GM10248 (cell line): ENCODE data around the gene NFYA.

Source experiments
- CTCF ChIA-PET: fragments of 300-600 bp; sonication (Branson Sonifier 250); formaldehyde crosslinking; extraction: SDS; loops from one replicate; lab custom pipeline; 2021; ENCODE audit warnings: antibody characterized with exemption; lab: Yijun Ruan, JAX
- POLR2A ChIA-PET: fragments of 350-650 bp; sonication (Branson Sonifier 250); formaldehyde crosslinking; extraction: SDS; loops from one replicate; lab custom pipeline; 2020; ENCODE audit warnings: antibody characterized with exemption; lab: Yijun Ruan, JAX
- DNase-seq: peaks from one replicate; pipeline ENCODE4 v3.0.0; 2012; ENCODE audit errors: extremely low spot score
- CTCF ChIP-seq: IDR thresholded peaks from 2 replicates; pipeline ENCODE4 v1.5.1; 2012; ENCODE audit warnings: mild to moderate bottlenecking, low read depth; ENCODE audit errors: extremely low read depth, missing control alignments, control extremely low read depth

The NFYA gene

GRCh38 chr6:41049955-41050354 is 22.8 kb upstream of the NFYA start:
- no peak for DNase-seq
- ChIA-PET POLR2A (no interaction called here), CTCF (interaction anchor here (0.9 to 9.9 kb wide), 4 partner anchors 7 to 51 kb away, joined by 3 to 85 read pairs (median 4); partner anchors contain the start of genes TSPO2 and UNC5CL)
- TF ChIP-seq CTCF = no peak

- ChIA-PET CTCF (interaction anchor here (1.6 to 9.9 kb wide), 2 partner anchors 8 to 22 kb away, joined by 4 to 85 read pairs; partner anchors contain the start of genes TSPO2 and UNC5CL), POLR2A (no interaction called here)
- no peak for TF ChIP-seq CTCF
- no peak for DNase-seq
Observed at GRCh38 chr6:41050536-41050935, 22.2 kb upstream of the NFYA start.

- DNase-seq = no peak
- no peak for TF ChIP-seq CTCF
- POLR2A ChIA-PET = no interaction called here
- CTCF ChIA-PET = interaction anchor here (0.7 to 9.9 kb wide), 3 partner anchors 9 to 25 kb away, joined by 3 to 85 read pairs (median 4); partner anchors contain the start of genes TSPO2 and UNC5CL
Observed at GRCh38 chr6:41051873-41052272, 20.9 kb upstream of the NFYA start.

GRCh38 chr6:41053041-41053440 is 19.7 kb upstream of the NFYA start, which contains the start of gene APOBEC2:
APOBEC2 (plus strand) TSS chr6:41053202; CDS start chr6:41053348, 146 bp downstream.
- POLR2A ChIA-PET = no interaction called here

GRCh38 chr6:41054511-41054910 is 18.3 kb upstream of the NFYA start:
- POLR2A ChIA-PET = no interaction called here
- TF ChIP-seq CTCF = no peak
- CTCF ChIA-PET = interaction anchor here (1.1 to 9.9 kb wide), 7 partner anchors 10 to 27 kb away, joined by 3 to 85 read pairs (median 5); partner anchors contain the start of genes TSPO2 and UNC5CL
- DNase-seq = no peak

More at GRCh38 chr6:41053041-41053440, 19.7 kb upstream of the NFYA start, which contains the start of gene APOBEC2:
- CTCF ChIA-PET = interaction anchor here (0.9 to 9.9 kb wide), 5 partner anchors 10 to 26 kb away, joined by 3 to 85 read pairs (median 4); partner anchors contain the start of genes TSPO2 and UNC5CL
- no peak for DNase-seq
- TF ChIP-seq CTCF = no peak

GRCh38 chr6:41055149-41055548 is 17.6 kb upstream of the NFYA start:
- no peak for TF ChIP-seq CTCF
- POLR2A ChIA-PET = no interaction called here
- DNase-seq = peak; percentile 8
- CTCF ChIA-PET = interaction anchor here (1.1 to 9.9 kb wide), 6 partner anchors 9 to 28 kb away, joined by 3 to 85 read pairs (median 6); partner anchors contain the start of genes TSPO2 and UNC5CL
